ENCODE data around the gene SBK3.

GRCh38 chr19:55550321-55550650, 4.9 kb upstream of the SBK3 start:
- TF ChIP-seq, protein P1, sequence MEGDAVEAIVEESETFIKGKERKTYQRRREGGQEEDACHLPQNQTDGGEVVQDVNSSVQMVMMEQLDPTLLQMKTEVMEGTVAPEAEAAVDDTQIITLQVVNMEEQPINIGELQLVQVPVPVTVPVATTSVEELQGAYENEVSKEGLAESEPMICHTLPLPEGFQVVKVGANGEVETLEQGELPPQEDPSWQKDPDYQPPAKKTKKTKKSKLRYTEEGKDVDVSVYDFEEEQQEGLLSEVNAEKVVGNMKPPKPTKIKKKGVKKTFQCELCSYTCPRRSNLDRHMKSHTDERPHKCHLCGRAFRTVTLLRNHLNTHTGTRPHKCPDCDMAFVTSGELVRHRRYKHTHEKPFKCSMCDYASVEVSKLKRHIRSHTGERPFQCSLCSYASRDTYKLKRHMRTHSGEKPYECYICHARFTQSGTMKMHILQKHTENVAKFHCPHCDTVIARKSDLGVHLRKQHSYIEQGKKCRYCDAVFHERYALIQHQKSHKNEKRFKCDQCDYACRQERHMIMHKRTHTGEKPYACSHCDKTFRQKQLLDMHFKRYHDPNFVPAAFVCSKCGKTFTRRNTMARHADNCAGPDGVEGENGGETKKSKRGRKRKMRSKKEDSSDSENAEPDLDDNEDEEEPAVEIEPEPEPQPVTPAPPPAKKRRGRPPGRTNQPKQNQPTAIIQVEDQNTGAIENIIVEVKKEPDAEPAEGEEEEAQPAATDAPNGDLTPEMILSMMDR (IDR thresholded peaks at IDR 0.05): no peak
- no peak for TF ChIP-seq SIN3A (IDR thresholded peaks at IDR 0.05; ENCODE audit: borderline replicate concordance, insufficient read depth, low read depth, low read length)
- TF ChIP-seq POLR2AphosphoS5 (IDR thresholded peaks at IDR 0.05; ENCODE audit: low read depth, low read length): no peak
- TF ChIP-seq, protein P2, sequence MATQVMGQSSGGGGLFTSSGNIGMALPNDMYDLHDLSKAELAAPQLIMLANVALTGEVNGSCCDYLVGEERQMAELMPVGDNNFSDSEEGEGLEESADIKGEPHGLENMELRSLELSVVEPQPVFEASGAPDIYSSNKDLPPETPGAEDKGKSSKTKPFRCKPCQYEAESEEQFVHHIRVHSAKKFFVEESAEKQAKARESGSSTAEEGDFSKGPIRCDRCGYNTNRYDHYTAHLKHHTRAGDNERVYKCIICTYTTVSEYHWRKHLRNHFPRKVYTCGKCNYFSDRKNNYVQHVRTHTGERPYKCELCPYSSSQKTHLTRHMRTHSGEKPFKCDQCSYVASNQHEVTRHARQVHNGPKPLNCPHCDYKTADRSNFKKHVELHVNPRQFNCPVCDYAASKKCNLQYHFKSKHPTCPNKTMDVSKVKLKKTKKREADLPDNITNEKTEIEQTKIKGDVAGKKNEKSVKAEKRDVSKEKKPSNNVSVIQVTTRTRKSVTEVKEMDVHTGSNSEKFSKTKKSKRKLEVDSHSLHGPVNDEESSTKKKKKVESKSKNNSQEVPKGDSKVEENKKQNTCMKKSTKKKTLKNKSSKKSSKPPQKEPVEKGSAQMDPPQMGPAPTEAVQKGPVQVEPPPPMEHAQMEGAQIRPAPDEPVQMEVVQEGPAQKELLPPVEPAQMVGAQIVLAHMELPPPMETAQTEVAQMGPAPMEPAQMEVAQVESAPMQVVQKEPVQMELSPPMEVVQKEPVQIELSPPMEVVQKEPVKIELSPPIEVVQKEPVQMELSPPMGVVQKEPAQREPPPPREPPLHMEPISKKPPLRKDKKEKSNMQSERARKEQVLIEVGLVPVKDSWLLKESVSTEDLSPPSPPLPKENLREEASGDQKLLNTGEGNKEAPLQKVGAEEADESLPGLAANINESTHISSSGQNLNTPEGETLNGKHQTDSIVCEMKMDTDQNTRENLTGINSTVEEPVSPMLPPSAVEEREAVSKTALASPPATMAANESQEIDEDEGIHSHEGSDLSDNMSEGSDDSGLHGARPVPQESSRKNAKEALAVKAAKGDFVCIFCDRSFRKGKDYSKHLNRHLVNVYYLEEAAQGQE (IDR thresholded peaks at IDR 0.05; ENCODE audit: insufficient read depth in 1 of 2, low read depth in 2 of 2, low read length in 1 of 2): no peak
